Activated T-helper 1 cell treated with anti-CD3 and anti-CD28 coated beads, Interleukin-2, amount 50 U/mL, for 16 hours (primary cell): Measurements from ENCODE around the gene PXK.

Source experiments
- DNase-seq, 2 donors: peaks; one replicate each; pipeline ENCODE4 v3.0.0-alpha.2; 2020; ENCODE audit warnings: low read depth in 1 of 2, low spot score in 1 of 2

The PXK gene

GRCh38 chr3:58346368-58346767, 13.7 kb downstream of the PXK start:
- no peak for DNase-seq

GRCh38 chr3:58347984-58348383, 15.3 kb downstream of the PXK start:
- no peak for DNase-seq

GRCh38 chr3:58349792-58350626, 17.3 kb downstream of the PXK start:
- no peak for DNase-seq

- DNase-seq = no peak
Measured at GRCh38 chr3:58350627-58351013, 17.9 kb downstream of the PXK start.

- no peak for DNase-seq
Measured at GRCh38 chr3:58351920-58352319, 19.2 kb downstream of the PXK start.

GRCh38 chr3:58352626-58353025, 19.9 kb downstream of the PXK start:
- no peak for DNase-seq

GRCh38 chr3:58353722-58354553, 21.2 kb downstream of the PXK start:
- DNase-seq = no peak

GRCh38 chr3:58355179-58355578, 22.5 kb downstream of the PXK start:
- DNase-seq = no peak

GRCh38 chr3:58356054-58356453, 23.4 kb downstream of the PXK start:
- no peak for DNase-seq

GRCh38 chr3:58357402-58357801, 24.7 kb downstream of the PXK start:
- DNase-seq = no peak

GRCh38 chr3:58358092-58358491, 25.4 kb downstream of the PXK start:
- DNase-seq = no peak

GRCh38 chr3:58358808-58359207, 26.1 kb downstream of the PXK start:
- DNase-seq = no peak

GRCh38 chr3:58359621-58360020, 26.9 kb downstream of the PXK start:
- DNase-seq = no peak

- DNase-seq = no peak
Measured at GRCh38 chr3:58361866-58362265, 29.2 kb downstream of the PXK start.

- no peak for DNase-seq
Measured at GRCh38 chr3:58366699-58367098, 34.0 kb downstream of the PXK start.

- no peak for DNase-seq
Measured at GRCh38 chr3:58369038-58369437, 36.3 kb downstream of the PXK start.

- no peak for DNase-seq
Measured at GRCh38 chr3:58369876-58370275, 37.2 kb downstream of the PXK start.

- DNase-seq = no peak
Measured at GRCh38 chr3:58370407-58370806, 37.7 kb downstream of the PXK start.

- DNase-seq = no peak
Measured at GRCh38 chr3:58371754-58372153, 39.1 kb downstream of the PXK start.

- no peak for DNase-seq
Measured at GRCh38 chr3:58375254-58375653, 42.6 kb downstream of the PXK start.

GRCh38 chr3:58377168-58377567, 44.5 kb downstream of the PXK start:
- no peak for DNase-seq

GRCh38 chr3:58377750-58378149, 45.1 kb downstream of the PXK start:
- DNase-seq = no peak
